Hematopoietic multipotent progenitor cell treated with erythropoietin and hydrocortisone succinate and interleukin-3 and kit ligand, for 17 days (in vitro differentiated cells): ENCODE measurements around the gene TFEC.
"Not testable (repeated sequence)": the region's sequence is repeated elsewhere in the genome, so short reads cannot be mapped to it uniquely, and the experiment has no call there.

Experiments used
- DNase-seq: peaks from one replicate; pipeline ENCODE4 v3.0.0-alpha.2; 2015; ENCODE audit warnings: low spot score

Gene TFEC

GRCh38 chr7:116030651-116031276 is at the start of gene TFEC:
Gene TFEC, minus strand, starts transcription at chr7:116030763. Its CDS starts 46,322 bp downstream, at chr7:115984441.
- DNase-seq: no peak

- DNase-seq: no peak
Measured at GRCh38 chr7:116075351-116076145, 45.0 kb upstream of the TFEC start.

GRCh38 chr7:116071629-116072028 is 41.1 kb upstream of the TFEC start:
- DNase-seq: no peak

- DNase-seq: no peak
Measured at GRCh38 chr7:116064179-116064578, 33.6 kb upstream of the TFEC start.

- no peak for DNase-seq
Measured at GRCh38 chr7:116062666-116063065, 32.1 kb upstream of the TFEC start.

GRCh38 chr7:116052006-116052405 is 21.4 kb upstream of the TFEC start:
- DNase-seq: no peak

GRCh38 chr7:116047261-116047660 is 16.7 kb upstream of the TFEC start:
- DNase-seq: not testable (repeated sequence)

GRCh38 chr7:116045532-116045931 is 15.0 kb upstream of the TFEC start:
- no peak for DNase-seq

GRCh38 chr7:116041615-116042014 is 11.1 kb upstream of the TFEC start:
- no peak for DNase-seq

GRCh38 chr7:116037401-116037800 is 6.8 kb upstream of the TFEC start:
- no peak for DNase-seq

- DNase-seq: no peak
Measured at GRCh38 chr7:116034411-116034810, 3.8 kb upstream of the TFEC start.

GRCh38 chr7:116032886-116033285 is 2.3 kb upstream of the TFEC start:
- no peak for DNase-seq

- DNase-seq: no peak
Measured at GRCh38 chr7:116028787-116029186, 1.8 kb downstream of the TFEC start.

- no peak for DNase-seq
Measured at GRCh38 chr7:116027786-116028185, 2.8 kb downstream of the TFEC start.

GRCh38 chr7:116024826-116025809 is 5.4 kb downstream of the TFEC start:
- no peak for DNase-seq

GRCh38 chr7:116021237-116021636 is 9.3 kb downstream of the TFEC start:
- DNase-seq: no peak

GRCh38 chr7:116018731-116019130 is 11.8 kb downstream of the TFEC start:
- DNase-seq: no peak

- no peak for DNase-seq
Measured at GRCh38 chr7:116013675-116014074, 16.9 kb downstream of the TFEC start.

GRCh38 chr7:116011584-116011983 is 19.0 kb downstream of the TFEC start:
- no peak for DNase-seq

GRCh38 chr7:116004762-116005161 is 25.8 kb downstream of the TFEC start:
- not testable (repeated sequence) for DNase-seq

- DNase-seq: no peak
Measured at GRCh38 chr7:115997221-115997620, 33.3 kb downstream of the TFEC start.

- no peak for DNase-seq
Measured at GRCh38 chr7:115995701-115996100, 34.9 kb downstream of the TFEC start.
